OCI-LY1 (cell line): ENCODE results near the gene NPLOC4.

ENCODE experiments used
- EZH2 ChIP-seq: fragments of 200-600 bp; sonication (generic), shearing (Covaris generic); IDR thresholded peaks from 2 replicates; pipeline ENCODE4 v1.8.0; 2017; ENCODE audit warnings: borderline replicate concordance, mixed run types, mild to moderate bottlenecking, antibody characterized with exemption, low read length, moderate library complexity, mixed read lengths
- TF ChIP-seq, protein P1 (sequence below): fragments of 200-600 bp; sonication (generic), shearing (Covaris generic); IDR thresholded peaks from 2 replicates; pipeline ENCODE4 v1.5.1; 2017; ENCODE audit warnings: mild to moderate bottlenecking, antibody characterized with exemption, low read length, moderate library complexity, mixed read lengths

DNA sequence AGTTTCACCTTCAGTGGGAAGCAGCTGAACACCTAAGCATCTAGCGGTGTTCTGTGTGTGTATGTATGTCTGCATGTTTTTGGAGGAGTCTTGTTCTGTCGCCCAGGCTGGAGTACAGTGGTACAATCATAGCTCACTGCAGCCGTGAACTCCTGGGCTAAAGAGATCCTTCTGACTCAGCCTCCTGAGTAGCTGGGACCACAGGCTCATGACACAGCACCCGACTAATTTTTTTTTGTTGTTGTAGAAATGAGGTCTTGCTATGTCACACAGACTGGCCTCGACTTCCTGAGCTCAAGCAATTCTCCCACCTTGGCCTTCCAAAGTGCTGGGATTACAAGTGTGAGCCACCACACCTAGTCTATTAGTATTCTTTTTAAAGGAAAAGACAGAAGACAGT lies 54.6 kb downstream of the NPLOC4 start:
- TF ChIP-seq, protein P1, sequence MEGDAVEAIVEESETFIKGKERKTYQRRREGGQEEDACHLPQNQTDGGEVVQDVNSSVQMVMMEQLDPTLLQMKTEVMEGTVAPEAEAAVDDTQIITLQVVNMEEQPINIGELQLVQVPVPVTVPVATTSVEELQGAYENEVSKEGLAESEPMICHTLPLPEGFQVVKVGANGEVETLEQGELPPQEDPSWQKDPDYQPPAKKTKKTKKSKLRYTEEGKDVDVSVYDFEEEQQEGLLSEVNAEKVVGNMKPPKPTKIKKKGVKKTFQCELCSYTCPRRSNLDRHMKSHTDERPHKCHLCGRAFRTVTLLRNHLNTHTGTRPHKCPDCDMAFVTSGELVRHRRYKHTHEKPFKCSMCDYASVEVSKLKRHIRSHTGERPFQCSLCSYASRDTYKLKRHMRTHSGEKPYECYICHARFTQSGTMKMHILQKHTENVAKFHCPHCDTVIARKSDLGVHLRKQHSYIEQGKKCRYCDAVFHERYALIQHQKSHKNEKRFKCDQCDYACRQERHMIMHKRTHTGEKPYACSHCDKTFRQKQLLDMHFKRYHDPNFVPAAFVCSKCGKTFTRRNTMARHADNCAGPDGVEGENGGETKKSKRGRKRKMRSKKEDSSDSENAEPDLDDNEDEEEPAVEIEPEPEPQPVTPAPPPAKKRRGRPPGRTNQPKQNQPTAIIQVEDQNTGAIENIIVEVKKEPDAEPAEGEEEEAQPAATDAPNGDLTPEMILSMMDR, result no peak
- TF ChIP-seq EZH2, result no peak
